Ascending aorta (tissue), 2 donors: ENCODE results near the gene ASGR1. TPM values are rescaled to one million over a fixed set of nuclear protein-coding genes. Genes with fewer than 3 reads are reported as not detected.
"Not testable (repeated sequence)": the region's sequence is repeated elsewhere in the genome, so short reads cannot be mapped to it uniquely, and the experiment has no call there.

ENCODE experiments used
- DNase-seq, 2 donors: peaks; one replicate each; pipeline ENCODE4 v3.0.0-alpha.2; 2019; ENCODE audit warnings: low spot score in 2 of 2
- H3K27ac ChIP-seq, 2 donors: fragments of 200-600 bp; sonication (generic); one replicate each; pipeline ENCODE4 v1.5.1; 2016 to 2017; ENCODE audit warnings: mild to moderate bottlenecking in 1 of 2
- H3K27me3 ChIP-seq: fragments of 200-600 bp; sonication (generic); one replicate; pipeline ENCODE4 v1.5.1; 2017
- H3K36me3 ChIP-seq, 2 donors: fragments of 200-600 bp; sonication (generic); one replicate each; pipeline ENCODE4 v1.5.1; 2016
- H3K4me1 ChIP-seq, 2 donors: fragments of 200-600 bp; sonication (generic); one replicate each; pipeline ENCODE4 v1.5.1; 2016 to 2017; ENCODE audit warnings: mild to moderate bottlenecking in 1 of 2
- H3K4me3 ChIP-seq, 2 donors: fragments of 200-600 bp; sonication (generic); one replicate each; pipeline ENCODE4 v1.5.1; 2016 to 2017; ENCODE audit warnings: mild to moderate bottlenecking in 1 of 2
- H3K9me3 ChIP-seq, 2 donors: fragments of 200-600 bp; sonication (generic); one replicate each; pipeline ENCODE4 v1.5.1; 2016
- intact Hi-C: fragments of 100-400 bp; cut with DNase I; formaldehyde crosslinking; loops from one replicate; pipeline ENCODE4 v1.15.1; 2023
- total RNA-seq: library from RNA; depleted of rRNA; stranded (reverse); fragments of >200 nt; gene quantifications from one replicate; pipeline ENCODE4 v1.1.0, GENCODE V29; 2016
- TF ChIP-seq, protein P1 (sequence below), 3 experiments: fragments of 200-600 bp in 2 of 3; fragments of 450-650 bp in 1 of 3; sonication (generic) in 2 of 3; IDR thresholded peaks; one replicate each; pipeline ENCODE4 v1.5.1; 2016 to 2019; ENCODE audit warnings: antibody characterized with exemption in 3 of 3, mild to moderate bottlenecking in 1 of 3, moderate library complexity in 1 of 3

ASGR1 gene
- total RNA-seq, 1 donor from 2014 or later, result 3.9 TPM

GRCh38 chr17:7167832-7168231, 11.3 kb downstream of the ASGR1 start:
- H3K4me3 ChIP-seq, result no peak overlapping the region
- no peaks in the 10 kb centered on the region for H3K27me3 ChIP-seq
- no peaks in the 10 kb centered on the region for H3K4me1 ChIP-seq
- H3K9me3 ChIP-seq, result no peaks in the 10 kb centered on the region
- DNase-seq, result no peak
- no peak overlapping the region for H3K27ac ChIP-seq
- TF ChIP-seq, protein P1, sequence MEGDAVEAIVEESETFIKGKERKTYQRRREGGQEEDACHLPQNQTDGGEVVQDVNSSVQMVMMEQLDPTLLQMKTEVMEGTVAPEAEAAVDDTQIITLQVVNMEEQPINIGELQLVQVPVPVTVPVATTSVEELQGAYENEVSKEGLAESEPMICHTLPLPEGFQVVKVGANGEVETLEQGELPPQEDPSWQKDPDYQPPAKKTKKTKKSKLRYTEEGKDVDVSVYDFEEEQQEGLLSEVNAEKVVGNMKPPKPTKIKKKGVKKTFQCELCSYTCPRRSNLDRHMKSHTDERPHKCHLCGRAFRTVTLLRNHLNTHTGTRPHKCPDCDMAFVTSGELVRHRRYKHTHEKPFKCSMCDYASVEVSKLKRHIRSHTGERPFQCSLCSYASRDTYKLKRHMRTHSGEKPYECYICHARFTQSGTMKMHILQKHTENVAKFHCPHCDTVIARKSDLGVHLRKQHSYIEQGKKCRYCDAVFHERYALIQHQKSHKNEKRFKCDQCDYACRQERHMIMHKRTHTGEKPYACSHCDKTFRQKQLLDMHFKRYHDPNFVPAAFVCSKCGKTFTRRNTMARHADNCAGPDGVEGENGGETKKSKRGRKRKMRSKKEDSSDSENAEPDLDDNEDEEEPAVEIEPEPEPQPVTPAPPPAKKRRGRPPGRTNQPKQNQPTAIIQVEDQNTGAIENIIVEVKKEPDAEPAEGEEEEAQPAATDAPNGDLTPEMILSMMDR (IDR thresholded peaks at IDR 0.05), result no peak
- no peaks in the 10 kb centered on the region for H3K36me3 ChIP-seq
- intact Hi-C loops, result no loop called here

- intact Hi-C loops, result no loop called here
These were observed 12.3 kb downstream of the ASGR1 start for GRCh38 chr17:7166873-7167272.

GRCh38 chr17:7159571-7159970, 19.6 kb downstream of the ASGR1 start:
- H3K4me1 ChIP-seq, H3K4me3 ChIP-seq, H3K9me3 ChIP-seq, H3K27ac ChIP-seq, DNase-seq, intact Hi-C loops, H3K27me3 ChIP-seq, H3K36me3 ChIP-seq: not testable (repeated sequence)

More at GRCh38 chr17:7166873-7167272, 12.3 kb downstream of the ASGR1 start:
- H3K4me1 ChIP-seq, result no peaks in the 10 kb centered on the region
- no peak for DNase-seq
- H3K9me3 ChIP-seq, result no peaks in the 10 kb centered on the region
- no peaks in the 10 kb centered on the region for H3K27me3 ChIP-seq
- no peak overlapping the region for H3K4me3 ChIP-seq
- H3K36me3 ChIP-seq, result no peaks in the 10 kb centered on the region
- no peak overlapping the region for H3K27ac ChIP-seq
- TF ChIP-seq, protein P1 (IDR thresholded peaks at IDR 0.05), result no peak

DNA sequence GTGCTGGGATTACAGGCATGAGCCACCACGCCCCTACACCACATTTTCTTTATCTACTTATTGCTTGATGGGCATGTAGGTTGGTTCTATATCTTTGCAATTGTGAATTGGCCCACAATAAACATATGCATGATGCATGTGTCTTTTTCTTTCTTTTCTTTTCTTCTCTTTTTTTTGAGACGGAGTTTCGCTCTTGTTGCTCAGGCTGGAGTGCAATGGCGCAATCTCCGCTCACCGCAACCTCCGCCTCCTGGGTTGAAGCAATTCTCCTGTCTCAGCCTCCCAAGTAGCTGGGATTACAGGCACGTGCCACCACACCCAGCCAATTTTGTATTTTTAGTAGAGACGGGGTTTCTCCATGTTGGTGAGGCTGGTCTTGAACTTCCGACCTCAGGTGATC, 20.7 kb downstream of the ASGR1 start:
- intact Hi-C loops, H3K4me1 ChIP-seq, H3K36me3 ChIP-seq, H3K27me3 ChIP-seq, DNase-seq, H3K27ac ChIP-seq, H3K9me3 ChIP-seq, H3K4me3 ChIP-seq: not testable (repeated sequence)

DNA sequence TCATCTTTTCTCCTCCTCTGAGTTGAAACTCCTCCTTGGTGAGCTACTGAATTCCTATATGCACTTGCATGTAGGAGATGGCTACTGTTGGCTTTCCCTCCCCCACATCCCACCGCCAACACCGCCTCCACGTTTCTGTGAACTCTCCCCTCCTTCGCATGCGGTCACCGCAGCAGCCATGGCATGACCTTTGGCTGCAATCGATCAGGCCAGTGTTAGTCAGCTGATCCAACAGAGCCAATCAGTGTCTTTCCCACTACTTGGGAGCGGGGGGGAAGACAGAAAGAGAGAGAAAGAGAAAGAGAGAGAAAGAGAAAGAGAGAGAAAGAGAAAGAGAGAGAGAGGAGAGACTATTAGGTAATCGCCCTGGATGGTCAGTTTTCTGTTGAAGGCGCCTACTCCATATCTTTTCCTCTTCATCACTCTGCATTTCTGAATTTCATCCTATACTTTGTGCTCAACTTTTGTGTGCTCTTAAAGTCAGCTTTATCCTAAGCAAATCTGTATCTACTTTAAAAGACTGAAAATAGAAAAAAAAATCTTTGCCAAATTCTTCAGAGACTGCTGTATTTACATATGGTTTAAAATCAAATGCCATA, 22.7 kb downstream of the ASGR1 start:
- no peaks in the 10 kb centered on the region for H3K9me3 ChIP-seq
- no peak overlapping the region for H3K4me3 ChIP-seq
- H3K27ac ChIP-seq, result no peak overlapping the region
- H3K27me3 ChIP-seq, result no peaks in the 10 kb centered on the region
- TF ChIP-seq, protein P1 (IDR thresholded peaks at IDR 0.05), result no peak
- intact Hi-C loops, result no loop called here
- H3K4me1 ChIP-seq, result no peaks in the 10 kb centered on the region
- DNase-seq, result no peak
- no peaks in the 10 kb centered on the region for H3K36me3 ChIP-seq

- Histone ChIP-seq H3K4me3 (no peak overlapping the region), H3K27ac (no peak overlapping the region), H3K27me3 (no peaks in the 10 kb centered on the region), H3K9me3 (no peaks in the 10 kb centered on the region), H3K4me1 (no peaks in the 10 kb centered on the region), H3K36me3 (no peaks in the 10 kb centered on the region)
- no peak for DNase-seq
- TF ChIP-seq, protein P1 (IDR thresholded peaks at IDR 0.05), result no peak
- intact Hi-C loops, result no loop called here
These were observed 31.4 kb downstream of the ASGR1 start for GRCh38 chr17:7147772-7148171.

GRCh38 chr17:7146115-7146514, 33.1 kb downstream of the ASGR1 start:
- DNase-seq, result no peak
- no peaks in the 10 kb centered on the region for H3K36me3 ChIP-seq
- intact Hi-C loops, result no loop called here
- H3K27ac ChIP-seq, result no peak overlapping the region
- no peaks in the 10 kb centered on the region for H3K27me3 ChIP-seq
- H3K9me3 ChIP-seq, result no peaks in the 10 kb centered on the region
- TF ChIP-seq, protein P1 (IDR thresholded peaks at IDR 0.05), result no peak
- H3K4me1 ChIP-seq, result no peaks in the 10 kb centered on the region
- H3K4me3 ChIP-seq, result no peak overlapping the region
